Gastrocnemius medialis (tissue), 4 donors: Measurements from ENCODE around the gene SLC38A8. TPM values are rescaled to one million over a fixed set of nuclear protein-coding genes. Genes with fewer than 3 reads are reported as not detected.

Source experiments
- ATAC-seq, 2 donors: fragments of 150-250 bp; one replicate each; pipeline ENCODE4 v1.9.1; 2016
- DNase-seq, 2 donors: peaks; one replicate each; pipeline ENCODE4 v3.0.0-alpha.2; 2019
- H3K27ac ChIP-seq, 4 donors: fragments of 200-600 bp; sonication (generic); 1 replicate in 1 of 4; 2 replicates in 3 of 4; pipeline ENCODE4 v1.5.1; 2016 to 2018; ENCODE audit warnings: mild to moderate bottlenecking in 2 of 4, moderate library complexity in 1 of 4
- H3K27me3 ChIP-seq, 3 donors: fragments of 200-600 bp; sonication (generic) in 2 of 3; 1 replicate in 1 of 3; 2 replicates in 2 of 3; pipeline versions ENCODE4 v1.5.1 to v1.6.0; 2016 to 2019; ENCODE audit warnings: mild to moderate bottlenecking in 1 of 3, moderate library complexity in 1 of 3
- H3K36me3 ChIP-seq, 2 donors: fragments of 200-600 bp; sonication (generic) in 1 of 2; one replicate each; pipeline ENCODE4 v1.5.1; 2017 to 2018
- H3K4me1 ChIP-seq, 2 donors: fragments of 200-600 bp; sonication (generic) in 1 of 2; one replicate each; pipeline ENCODE4 v1.5.1; 2016 to 2017; ENCODE audit warnings: mild to moderate bottlenecking in 2 of 2
- H3K4me3 ChIP-seq, 4 donors: fragments of 200-600 bp; sonication (generic) in 3 of 4; 1 replicate in 1 of 4; 2 replicates in 3 of 4; pipeline ENCODE4 v1.5.1; 2016 to 2019; ENCODE audit warnings: mild to moderate bottlenecking in 2 of 4
- H3K9me3 ChIP-seq, 3 donors: fragments of 200-600 bp; sonication (generic) in 2 of 3; 1 replicate in 1 of 3; 2 replicates in 2 of 3; pipeline ENCODE4 v1.5.1; 2016 to 2019
- POLR2A ChIP-seq, 2 donors: fragments of 450-650 bp; IDR thresholded peaks; one replicate each; pipeline ENCODE4 v1.6.1; 2017; ENCODE audit warnings: antibody characterized with exemption in 2 of 2, mild to moderate bottlenecking in 2 of 2, moderate library complexity in 2 of 2
- in situ Hi-C, 4 donors: fragments of 200-750 bp; cut with MboI; loops; one replicate each; pipeline versions ENCODE4 v1.15.0 to v1.8.0; 2017; ENCODE audit warnings: low sequenced_read_pairs in 4 of 4
- intact Hi-C: fragments of 100-400 bp; cut with DNase I; formaldehyde crosslinking; loops from one replicate; pipeline ENCODE4 v1.15.1; 2023; ENCODE audit warnings: low total_unique reads
- total RNA-seq, 4 donors: library from RNA; depleted of rRNA; stranded (reverse); fragments of >200 nt; gene quantifications; one replicate each; pipeline versions ENCODE4 v1.1.0 to v1.2.3, GENCODE V29; 2016
- TF ChIP-seq, protein P1 (sequence below), 5 experiments: fragments of 450-650 bp in 3 of 5; fragments of 200-600 bp in 2 of 5; sonication (generic) in 2 of 5; IDR thresholded peaks in 4 of 5; conservative IDR thresholded peaks in 1 of 5; 1 replicate in 4 of 5; 2 replicates in 1 of 5; pipeline ENCODE4 v1.5.1; 2016 to 2019; ENCODE audit warnings: antibody characterized with exemption in 5 of 5, mild to moderate bottlenecking in 3 of 5, moderate library complexity in 3 of 5

Gene SLC38A8
- total RNA-seq, 4 donors from 2014 or later, result not detected

DNA sequence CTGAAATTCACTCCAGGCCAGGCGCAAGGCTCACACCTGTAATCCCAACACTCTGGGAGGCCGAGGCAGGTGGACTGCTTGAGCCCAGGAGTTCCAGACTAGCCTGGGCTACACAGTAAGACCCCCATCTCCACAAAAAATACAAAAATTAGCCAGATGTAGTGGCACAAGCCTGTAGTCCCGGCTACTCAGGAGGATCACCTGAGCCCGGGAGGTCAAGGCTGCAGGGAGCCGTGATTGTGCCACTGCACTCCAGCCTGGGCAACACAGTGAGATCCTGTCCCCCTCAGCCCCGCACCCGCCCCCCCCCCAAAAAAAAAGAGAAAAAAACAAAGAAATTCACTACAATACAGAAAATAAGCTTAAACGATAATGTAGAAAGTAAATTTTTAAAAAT, 42.7 kb upstream of the SLC38A8 start:
- Histone ChIP-seq H3K4me3 (no peak overlapping the region), H3K27me3 (no peaks in the 10 kb centered on the region), H3K27ac (no peak overlapping the region), H3K4me1 (peaks cover 0 to 6% of the 10 kb centered on the region in 2 donors), H3K9me3 (no peaks in the 10 kb centered on the region), H3K36me3 (peaks cover 0 to 85% of the 10 kb centered on the region in 2 donors)
- DNase-seq (no peak), ATAC-seq (no peak)
- intact Hi-C loops, result loop anchor here (2.0 to 5.0 kb wide), 2 partner anchors 52 to 102 kb away; partner anchors contain the start of gene TAF1C
- in situ Hi-C loops, result loop anchor here (10.0 to 25.0 kb wide), 3 partner anchors 90 to 102 kb away; partner anchors contain the start of genes TAF1C (in 2 of the 4) and ADAD2 (in 1 of the 4)
- TF ChIP-seq, protein P1, sequence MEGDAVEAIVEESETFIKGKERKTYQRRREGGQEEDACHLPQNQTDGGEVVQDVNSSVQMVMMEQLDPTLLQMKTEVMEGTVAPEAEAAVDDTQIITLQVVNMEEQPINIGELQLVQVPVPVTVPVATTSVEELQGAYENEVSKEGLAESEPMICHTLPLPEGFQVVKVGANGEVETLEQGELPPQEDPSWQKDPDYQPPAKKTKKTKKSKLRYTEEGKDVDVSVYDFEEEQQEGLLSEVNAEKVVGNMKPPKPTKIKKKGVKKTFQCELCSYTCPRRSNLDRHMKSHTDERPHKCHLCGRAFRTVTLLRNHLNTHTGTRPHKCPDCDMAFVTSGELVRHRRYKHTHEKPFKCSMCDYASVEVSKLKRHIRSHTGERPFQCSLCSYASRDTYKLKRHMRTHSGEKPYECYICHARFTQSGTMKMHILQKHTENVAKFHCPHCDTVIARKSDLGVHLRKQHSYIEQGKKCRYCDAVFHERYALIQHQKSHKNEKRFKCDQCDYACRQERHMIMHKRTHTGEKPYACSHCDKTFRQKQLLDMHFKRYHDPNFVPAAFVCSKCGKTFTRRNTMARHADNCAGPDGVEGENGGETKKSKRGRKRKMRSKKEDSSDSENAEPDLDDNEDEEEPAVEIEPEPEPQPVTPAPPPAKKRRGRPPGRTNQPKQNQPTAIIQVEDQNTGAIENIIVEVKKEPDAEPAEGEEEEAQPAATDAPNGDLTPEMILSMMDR (IDR thresholded peaks at IDR 0.05 in 4 of 5, conservative IDR thresholded peaks at IDR 0.05 in 1 of 5), result no peak
- no peak for TF ChIP-seq POLR2A (IDR thresholded peaks at IDR 0.05)

GRCh38 chr16:84084570-84085270, 42.1 kb upstream of the SLC38A8 start:
- no peak overlapping the region for H3K27ac ChIP-seq
- in situ Hi-C loops (loop anchor here (10.0 to 25.0 kb wide), 3 partner anchors 90 to 103 kb away; partner anchors contain the start of genes TAF1C (in 2 of the 4) and ADAD2 (in 1 of the 4)), intact Hi-C loops (loop anchor here (2.0 to 5.0 kb wide), 2 partner anchors 53 to 102 kb away; partner anchors contain the start of gene TAF1C)
- peaks cover 0 to 85% of the 10 kb centered on the region in 2 donors for H3K36me3 ChIP-seq
- peak in 1 of 2 donors; percentile 69 for DNase-seq
- ATAC-seq, result peak; percentile 41 to 66
- no peaks in the 10 kb centered on the region for H3K27me3 ChIP-seq
- no peak overlapping the region for H3K4me3 ChIP-seq
- TF ChIP-seq, protein P1 (IDR thresholded peaks at IDR 0.05 in 4 of 5, conservative IDR thresholded peaks at IDR 0.05 in 1 of 5), result peak; percentile 51 to 75 (median 57)
- no peak for TF ChIP-seq POLR2A (IDR thresholded peaks at IDR 0.05)
- no peaks in the 10 kb centered on the region for H3K9me3 ChIP-seq
- H3K4me1 ChIP-seq, result peaks cover 0 to 12% of the 10 kb centered on the region in 2 donors

- H3K4me1 ChIP-seq, result peaks cover 0 to 16% of the 10 kb centered on the region in 2 donors
- in situ Hi-C loops, result loop anchor here (10.0 to 25.0 kb wide), 3 partner anchors 92 to 104 kb away; partner anchors contain the start of genes TAF1C (in 2 of the 4) and ADAD2 (in 1 of the 4)
- H3K27me3 ChIP-seq, result no peaks in the 10 kb centered on the region
- no peaks in the 10 kb centered on the region for H3K9me3 ChIP-seq
- TF ChIP-seq, protein P1 (IDR thresholded peaks at IDR 0.05 in 4 of 5, conservative IDR thresholded peaks at IDR 0.05 in 1 of 5), result no peak
- intact Hi-C loops, result no loop called here
- no peak overlapping the region for H3K4me3 ChIP-seq
- H3K27ac ChIP-seq, result no peak overlapping the region
- DNase-seq (no peak), ATAC-seq (no peak)
- peaks cover 0 to 78% of the 10 kb centered on the region in 2 donors for H3K36me3 ChIP-seq
Observed at GRCh38 chr16:84082835-84083569, 40.4 kb upstream of the SLC38A8 start.

GRCh38 chr16:84082110-84082509, 39.5 kb upstream of the SLC38A8 start:
- Histone ChIP-seq H3K27me3 (no peaks in the 10 kb centered on the region), H3K4me3 (no peak overlapping the region), H3K9me3 (no peaks in the 10 kb centered on the region), H3K27ac (no peak overlapping the region), H3K36me3 (peaks cover 0 to 69% of the 10 kb centered on the region in 2 donors), H3K4me1 (peaks cover 0 to 16% of the 10 kb centered on the region in 2 donors)
- no peak for TF ChIP-seq POLR2A (IDR thresholded peaks at IDR 0.05)
- TF ChIP-seq, protein P1 (IDR thresholded peaks at IDR 0.05 in 4 of 5, conservative IDR thresholded peaks at IDR 0.05 in 1 of 5), result no peak
- ATAC-seq (no peak), DNase-seq (no peak)
- in situ Hi-C loops (loop anchor here (10.0 to 25.0 kb wide), 3 partner anchors 93 to 105 kb away; partner anchors contain the start of genes TAF1C (in 2 of the 4) and ADAD2 (in 1 of the 4)), intact Hi-C loops (no loop called here)
